Measurements from ENCODE around the gene CIC. TPM values are rescaled to one million over a fixed set of nuclear protein-coding genes. Genes with fewer than 3 reads are reported as not detected.

The CIC gene
- total and polyA plus RNA-seq, 8 donors = 37.2 to 76.1 (median 55.6) TPM

GRCh38 chr19:42313840-42314755 lies 45.0 kb downstream of the CIC start:
- Histone ChIP-seq H3K27ac (no peak overlapping the region), H3K9me3 (no peaks in the 10 kb centered on the region), H3K4me3 (no peak overlapping the region), H3K4me1 (peaks cover 9 to 21% of the 10 kb centered on the region in 2 donors), H3K36me3 (no peaks in the 10 kb centered on the region), H3K27me3 (peaks cover 9 to 48% of the 10 kb centered on the region in 2 donors)
- no peak for DNase-seq
- intact Hi-C loops (cut with DNase I) = loop anchor here in 1 of 2 donors (10.0 kb wide), 1 partner anchor 179 kb away; the partner anchor contains the start of gene POU2F2
- no peak for ATAC-seq
- no peak for TF ChIP-seq CTCF (IDR thresholded peaks at IDR 0.05)

- DNase-seq = no peak
- ATAC-seq = no peak
- intact Hi-C loops (cut with DNase I) = loop anchor here in 1 of 2 donors (10.0 kb wide), 1 partner anchor 180 kb away; the partner anchor contains the start of gene POU2F2
- H3K4me1 ChIP-seq = peaks cover 9 to 21% of the 10 kb centered on the region in 2 donors
- no peak overlapping the region for H3K4me3 ChIP-seq
- TF ChIP-seq CTCF (IDR thresholded peaks at IDR 0.05) = no peak
- peaks cover 9 to 48% of the 10 kb centered on the region in 2 donors for H3K27me3 ChIP-seq
- H3K9me3 ChIP-seq = no peaks in the 10 kb centered on the region
- no peak overlapping the region for H3K27ac ChIP-seq
- no peaks in the 10 kb centered on the region for H3K36me3 ChIP-seq
These were observed 46.0 kb downstream of the CIC start for GRCh38 chr19:42315024-42315423.

GRCh38 chr19:42316223-42317211 lies 47.5 kb downstream of the CIC start:
- intact Hi-C loops (cut with DNase I) = loop anchor here in 1 of 2 donors (10.0 kb wide), 1 partner anchor 182 kb away; the partner anchor contains the start of gene POU2F2
- no peaks in the 10 kb centered on the region for H3K9me3 ChIP-seq
- peak in 2 of 4 donors; percentile 61 to 86 for DNase-seq
- H3K27ac ChIP-seq = no peak overlapping the region
- peaks cover 9 to 21% of the 10 kb centered on the region in 2 donors for H3K4me1 ChIP-seq
- H3K27me3 ChIP-seq = peaks cover 9 to 44% of the 10 kb centered on the region in 2 donors
- TF ChIP-seq CTCF (IDR thresholded peaks at IDR 0.05) = no peak
- H3K4me3 ChIP-seq = no peak overlapping the region
- no peaks in the 10 kb centered on the region for H3K36me3 ChIP-seq
- ATAC-seq = peak; percentile 58

GRCh38 chr19:42317535-42317934 lies 48.5 kb downstream of the CIC start:
- Histone ChIP-seq H3K36me3 (no peaks in the 10 kb centered on the region), H3K27ac (no peak overlapping the region), H3K4me1 (peaks cover 9 to 21% of the 10 kb centered on the region in 2 donors), H3K4me3 (no peak overlapping the region), H3K9me3 (no peaks in the 10 kb centered on the region), H3K27me3 (peaks cover 3 to 44% of the 10 kb centered on the region in 2 donors)
- no peak for DNase-seq
- TF ChIP-seq CTCF (IDR thresholded peaks at IDR 0.05) = no peak
- intact Hi-C loops (cut with DNase I) = loop anchor here in 1 of 2 donors (10.0 kb wide), 1 partner anchor 183 kb away; the partner anchor contains the start of gene POU2F2
- no peak for ATAC-seq

All from left lung (tissue), 10 donors.